NK-92 (cell line): ENCODE results near the gene ATP6V1F.

Experiments used
- DNase-seq: peaks from one replicate; lab custom pipeline; 2025; ENCODE audit not compliant: unreplicated experiment; lab: John Stamatoyannopoulos, UW

Gene ATP6V1F

DNA sequence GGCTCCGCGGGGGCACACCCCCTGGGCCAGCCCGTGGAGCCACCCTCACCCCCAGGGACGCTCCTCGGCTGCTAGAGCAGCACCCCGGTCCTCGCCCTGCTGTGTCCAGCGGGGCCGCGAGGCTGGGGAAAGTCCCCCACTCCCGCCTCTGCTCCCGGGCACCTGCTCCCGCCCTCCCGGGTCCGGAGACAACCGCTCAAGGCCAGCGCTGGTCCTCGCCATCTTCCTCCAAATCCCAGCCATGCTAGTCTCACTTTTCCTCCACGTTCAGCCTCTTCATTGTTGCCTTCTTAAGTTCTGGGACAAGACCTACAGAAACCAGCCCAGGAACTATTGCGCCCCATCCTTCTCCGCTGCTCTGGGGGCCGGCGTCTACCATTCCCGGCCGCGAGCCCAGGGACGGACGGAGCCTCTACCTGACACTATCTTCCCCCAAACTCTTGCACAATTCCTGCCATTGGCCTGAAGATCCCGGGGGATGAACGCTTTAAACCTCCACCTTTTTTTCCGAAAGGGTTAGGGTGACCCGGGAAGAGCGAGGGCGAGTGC, 52.7 kb downstream of the ATP6V1F start:
- DNase-seq, result no peak
